T-helper 2 cell (primary cell): ENCODE measurements around the gene MAP7D1.

Experiments
- DNase-seq, 5 experiments: peaks; one replicate each; pipeline versions ENCODE4 v3.0.0 to v3.0.0-alpha.2; 2012 to 2022

The MAP7D1 gene

GRCh38 chr1:36128126-36128904 lies 27.6 kb upstream of the MAP7D1 start:
- DNase-seq: no peak

- DNase-seq: no peak
Measured at GRCh38 chr1:36128905-36129206, 27.1 kb upstream of the MAP7D1 start.

- DNase-seq: no peak
Measured at GRCh38 chr1:36132029-36132428, 23.9 kb upstream of the MAP7D1 start.

- no peak for DNase-seq
Measured at GRCh38 chr1:36133484-36133883, 22.5 kb upstream of the MAP7D1 start.

- DNase-seq: no peak
Measured at GRCh38 chr1:36134031-36134430, 21.9 kb upstream of the MAP7D1 start.

GRCh38 chr1:36134505-36135329 lies 21.2 kb upstream of the MAP7D1 start:
- no peak for DNase-seq

GRCh38 chr1:36135330-36135667 lies 20.7 kb upstream of the MAP7D1 start:
- DNase-seq: no peak

GRCh38 chr1:36135796-36136195 lies 20.2 kb upstream of the MAP7D1 start:
- no peak for DNase-seq

- no peak for DNase-seq
Measured at GRCh38 chr1:36136535-36136934, 19.4 kb upstream of the MAP7D1 start.

- no peak for DNase-seq
Measured at GRCh38 chr1:36137226-36137625, 18.7 kb upstream of the MAP7D1 start.

- DNase-seq: no peak
Measured at GRCh38 chr1:36137776-36138175, 18.2 kb upstream of the MAP7D1 start.

- no peak for DNase-seq
Measured at GRCh38 chr1:36139521-36139920, 16.4 kb upstream of the MAP7D1 start.

GRCh38 chr1:36142121-36142520 lies 13.8 kb upstream of the MAP7D1 start:
- DNase-seq: no peak

GRCh38 chr1:36143424-36143823 lies 12.5 kb upstream of the MAP7D1 start:
- DNase-seq: peak in 1 of 5 experiments; percentile 34

GRCh38 chr1:36144413-36144812 lies 11.5 kb upstream of the MAP7D1 start:
- no peak for DNase-seq

- no peak for DNase-seq
Measured at GRCh38 chr1:36148821-36149236, 7.1 kb upstream of the MAP7D1 start.

- DNase-seq: peak; percentile 99 to 100 (median 99)
Measured at GRCh38 chr1:36149237-36149972, 6.6 kb upstream of the MAP7D1 start, which contains the start of gene TRAPPC3. Gene TRAPPC3 (minus strand): TSS chr1:36149486. CDS start chr1:36149378, 108 bp downstream.

GRCh38 chr1:36149973-36150295 lies 6.0 kb upstream of the MAP7D1 start:
- DNase-seq: no peak

GRCh38 chr1:36150296-36151133 lies 5.4 kb upstream of the MAP7D1 start:
- DNase-seq: peak; percentile 31 to 85 (median 61)

- DNase-seq: no peak
Measured at GRCh38 chr1:36151134-36151844, 4.7 kb upstream of the MAP7D1 start.

- DNase-seq: peak in 4 of 5 experiments; percentile 29 to 82 (median 57)
Measured at GRCh38 chr1:36151845-36152203, 4.1 kb upstream of the MAP7D1 start.

GRCh38 chr1:36153476-36153875 lies 2.5 kb upstream of the MAP7D1 start:
- DNase-seq: no peak
